Measurements from ENCODE around the gene PGM1.

DNA sequence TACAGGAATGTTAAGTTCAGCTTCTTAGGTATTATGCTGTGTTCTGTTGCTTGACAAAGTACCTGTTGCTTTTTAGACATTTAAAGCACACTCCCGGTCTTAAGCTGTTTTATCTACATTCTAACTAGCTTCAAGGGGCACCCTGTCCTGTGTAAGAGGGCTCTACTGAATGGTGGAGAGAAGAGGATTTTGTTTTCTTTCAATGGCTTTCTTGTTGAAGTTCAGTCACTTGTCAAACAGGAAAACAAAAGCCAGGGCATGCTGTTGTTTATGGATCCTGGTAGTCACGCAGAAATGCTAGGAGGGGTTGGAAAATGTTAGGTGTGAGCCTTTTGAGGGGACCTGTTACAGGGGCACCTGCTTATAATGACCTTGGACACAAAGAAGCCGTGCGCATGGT is 30.7 kb downstream of the PGM1 start:
- TF ChIP-seq EZH2 (IDR thresholded peaks at IDR 0.05; ENCODE audit: insufficient read depth, poor library complexity, severe bottlenecking), result no peak
- no peak for TF ChIP-seq EZH2phosphoT487 (IDR thresholded peaks at IDR 0.05; ENCODE audit: insufficient read depth, low read depth)
